MG63 (cell line): ENCODE data around the gene ABTB2. TPM values are rescaled to one million over a fixed set of nuclear protein-coding genes. Genes with fewer than 3 reads are reported as not detected.
"Not testable (repeated sequence)": the region's sequence is repeated elsewhere in the genome, so short reads cannot be mapped to it uniquely, and the experiment has no call there.

Experiments
- DNase-seq: peaks from one replicate; pipeline ENCODE4 v3.0.0-alpha.2; 2020
- H3K27me3 ChIP-seq: fragments of 250-450 bp; sonication (Bioruptor Pico); 2 replicates; pipeline ENCODE4 v1.5.1; 2020; ENCODE audit warnings: mild to moderate bottlenecking, moderate library complexity
- H3K36me3 ChIP-seq: fragments of 250-450 bp; sonication (Bioruptor Pico); 2 replicates; pipeline ENCODE4 v1.5.1; 2020; ENCODE audit warnings: mild to moderate bottlenecking, moderate library complexity
- H3K4me3 ChIP-seq: fragments of 250-450 bp; sonication (Bioruptor Pico); 2 replicates; pipeline ENCODE4 v1.5.1; 2020; ENCODE audit warnings: mild to moderate bottlenecking, moderate library complexity
- H3K9me3 ChIP-seq: fragments of 250-450 bp; sonication (Bioruptor Pico); 2 replicates; pipeline ENCODE4 v1.5.1; 2020; ENCODE audit warnings: mild to moderate bottlenecking, moderate library complexity
- total RNA-seq: library from RNA; depleted of rRNA; stranded (reverse); fragments of >200 nt; shearing (Covaris generic); gene quantifications from 2 replicates; pipeline ENCODE4 v1.2.3, GENCODE V29; 2014; ENCODE audit warnings: low replicate concordance; rRNA removed

Gene ABTB2
- total RNA-seq: 1.7 and 2.6 TPM in 2 replicates

GRCh38 chr11:34357701-34358257 lies at the start of gene ABTB2:
ABTB2 (minus strand) TSS chr11:34358010.
- Histone ChIP-seq H3K4me3 (peak within 1 kb of the TSS; percentile 62), H3K9me3 (no peaks in the 10 kb centered on the region), H3K36me3 (no peaks in the 10 kb centered on the region), H3K27me3 (no peaks in the 10 kb centered on the region)
- DNase-seq: peak; percentile 98

- H3K9me3 ChIP-seq: peaks cover 12% of the 10 kb centered on the region
- no peaks in the 10 kb centered on the region for H3K36me3 ChIP-seq
- no peak for DNase-seq
- no peak overlapping the region for H3K4me3 ChIP-seq
- H3K27me3 ChIP-seq: no peaks in the 10 kb centered on the region
Observed at GRCh38 chr11:34407121-34407813, 49.5 kb upstream of the ABTB2 start.

GRCh38 chr11:34406413-34406812 lies 48.6 kb upstream of the ABTB2 start:
- Histone ChIP-seq H3K4me3 (no peak overlapping the region), H3K27me3 (no peaks in the 10 kb centered on the region), H3K36me3 (no peaks in the 10 kb centered on the region), H3K9me3 (peaks cover 5% of the 10 kb centered on the region)
- no peak for DNase-seq

- peaks cover 3% of the 10 kb centered on the region for H3K9me3 ChIP-seq
- peak; percentile 17 for DNase-seq
Observed at GRCh38 chr11:34405079-34405858, 47.5 kb upstream of the ABTB2 start.

GRCh38 chr11:34404280-34404679 lies 46.5 kb upstream of the ABTB2 start:
- DNase-seq: no peak
- H3K9me3 ChIP-seq: peaks cover 7% of the 10 kb centered on the region
- no peaks in the 10 kb centered on the region for H3K36me3 ChIP-seq
- H3K4me3 ChIP-seq: no peak overlapping the region
- H3K27me3 ChIP-seq: no peaks in the 10 kb centered on the region

More at GRCh38 chr11:34405079-34405858, 47.5 kb upstream of the ABTB2 start:
- Histone ChIP-seq H3K27me3 (no peaks in the 10 kb centered on the region), H3K36me3 (no peaks in the 10 kb centered on the region), H3K4me3 (peak overlapping the region; percentile 33)

- Histone ChIP-seq H3K4me3 (no peak overlapping the region), H3K9me3 (peaks cover 7% of the 10 kb centered on the region), H3K27me3 (no peaks in the 10 kb centered on the region), H3K36me3 (no peaks in the 10 kb centered on the region)
- DNase-seq: no peak
Observed at GRCh38 chr11:34403431-34403830, 45.6 kb upstream of the ABTB2 start.

GRCh38 chr11:34397811-34398210 lies 40.0 kb upstream of the ABTB2 start:
- Histone ChIP-seq H3K36me3 (no peaks in the 10 kb centered on the region), H3K9me3 (peaks cover 16% of the 10 kb centered on the region), H3K4me3 (no peak overlapping the region), H3K27me3 (no peaks in the 10 kb centered on the region)
- DNase-seq: no peak

GRCh38 chr11:34397120-34397519 lies 39.3 kb upstream of the ABTB2 start:
- no peak for DNase-seq
- Histone ChIP-seq H3K4me3 (no peak overlapping the region), H3K9me3 (peaks cover 17% of the 10 kb centered on the region), H3K27me3 (no peaks in the 10 kb centered on the region), H3K36me3 (no peaks in the 10 kb centered on the region)

- H3K36me3 ChIP-seq: no peaks in the 10 kb centered on the region
- no peak overlapping the region for H3K4me3 ChIP-seq
- H3K9me3 ChIP-seq: peaks cover 17% of the 10 kb centered on the region
- DNase-seq: peak; percentile 80
- H3K27me3 ChIP-seq: no peaks in the 10 kb centered on the region
Observed at GRCh38 chr11:34395916-34396550, 38.2 kb upstream of the ABTB2 start.

- Histone ChIP-seq H3K9me3 (peaks cover 15% of the 10 kb centered on the region), H3K36me3 (no peaks in the 10 kb centered on the region), H3K27me3 (no peaks in the 10 kb centered on the region), H3K4me3 (no peak overlapping the region)
- DNase-seq: no peak
Observed at GRCh38 chr11:34394771-34395300, 37.0 kb upstream of the ABTB2 start.

GRCh38 chr11:34387653-34388052 lies 29.8 kb upstream of the ABTB2 start:
- Histone ChIP-seq H3K27me3 (no peaks in the 10 kb centered on the region), H3K4me3 (no peak overlapping the region), H3K36me3 (no peaks in the 10 kb centered on the region), H3K9me3 (peaks cover 7% of the 10 kb centered on the region; the same call in 1 of the 2 replicates)
- no peak for DNase-seq

GRCh38 chr11:34386356-34386755 lies 28.5 kb upstream of the ABTB2 start:
- not testable (repeated sequence) for H3K36me3 ChIP-seq, DNase-seq, H3K9me3 ChIP-seq, H3K4me3 ChIP-seq, H3K27me3 ChIP-seq

- no peak for DNase-seq
- no peak overlapping the region for H3K4me3 ChIP-seq
- H3K36me3 ChIP-seq: no peaks in the 10 kb centered on the region
Observed at GRCh38 chr11:34382532-34383276, 24.9 kb upstream of the ABTB2 start.

GRCh38 chr11:34381775-34382174 lies 24.0 kb upstream of the ABTB2 start:
- DNase-seq: no peak
- H3K4me3 ChIP-seq: no peak overlapping the region
- no peaks in the 10 kb centered on the region for H3K36me3 ChIP-seq
- no peaks in the 10 kb centered on the region for H3K27me3 ChIP-seq
- H3K9me3 ChIP-seq: peaks cover 21% of the 10 kb centered on the region

More at GRCh38 chr11:34382532-34383276, 24.9 kb upstream of the ABTB2 start:
- Histone ChIP-seq H3K9me3 (peaks cover 13% of the 10 kb centered on the region), H3K27me3 (no peaks in the 10 kb centered on the region)

- no peak overlapping the region for H3K4me3 ChIP-seq
- H3K9me3 ChIP-seq: peaks cover 26% of the 10 kb centered on the region
- DNase-seq: no peak
- H3K27me3 ChIP-seq: no peaks in the 10 kb centered on the region
- no peaks in the 10 kb centered on the region for H3K36me3 ChIP-seq
Observed at GRCh38 chr11:34380696-34381095, 22.9 kb upstream of the ABTB2 start.

- no peaks in the 10 kb centered on the region for H3K27me3 ChIP-seq
- no peaks in the 10 kb centered on the region for H3K36me3 ChIP-seq
- no peak for DNase-seq
- H3K4me3 ChIP-seq: no peak overlapping the region
- H3K9me3 ChIP-seq: peaks cover 32% of the 10 kb centered on the region
Observed at GRCh38 chr11:34379539-34379938, 21.7 kb upstream of the ABTB2 start.
